ENCODE measurements around the gene TLCD3A. TPM values are rescaled to one million over a fixed set of nuclear protein-coding genes. Genes with fewer than 3 reads are reported as not detected.

The TLCD3A gene
- total RNA-seq, 1 donor from 2014 or later, result 9.4 TPM

- H3K4me3 Mint-ChIP-seq (ENCODE audit: unreplicated experiment), result peak overlapping the region; percentile 55
- H3K9me3 Mint-ChIP-seq (ENCODE audit: unreplicated experiment), result peaks cover 4% of the 10 kb centered on the region
- no peak overlapping the region for H3K27ac Mint-ChIP-seq (ENCODE audit: unreplicated experiment)
- no peak for DNase-seq
- peaks cover 10% of the 10 kb centered on the region for H3K4me1 Mint-ChIP-seq (ENCODE audit: low read depth, unreplicated experiment)
- H3K27me3 Mint-ChIP-seq (ENCODE audit: unreplicated experiment), result peaks cover 14% of the 10 kb centered on the region
- TF ChIP-seq CTCF (IDR thresholded peaks at IDR 0.05; ENCODE audit: partially characterized antibody, unreplicated experiment), result no peak
- no peaks in the 10 kb centered on the region for H3K36me3 Mint-ChIP-seq (ENCODE audit: unreplicated experiment)
These were observed 741 bp upstream of the TLCD3A start for GRCh38 chr17:731644-732066.

- DNase-seq, result peak; percentile 49
These were observed 715 bp downstream of the TLCD3A start for GRCh38 chr17:732902-733720.

GRCh38 chr17:733743-734142 lies 1.3 kb downstream of the TLCD3A start:
- Mint-ChIP-seq H3K27me3 (ENCODE audit: unreplicated experiment) (peaks cover 14% of the 10 kb centered on the region), H3K36me3 (ENCODE audit: unreplicated experiment) (no peaks in the 10 kb centered on the region), H3K27ac (ENCODE audit: unreplicated experiment) (no peak overlapping the region), H3K9me3 (ENCODE audit: unreplicated experiment) (peaks cover 2% of the 10 kb centered on the region), H3K4me3 (ENCODE audit: unreplicated experiment) (peak overlapping the region; percentile 92), H3K4me1 (ENCODE audit: low read depth, unreplicated experiment) (peaks cover 10% of the 10 kb centered on the region)
- no peak for DNase-seq
- TF ChIP-seq CTCF (IDR thresholded peaks at IDR 0.05; ENCODE audit: partially characterized antibody, unreplicated experiment), result no peak

More at GRCh38 chr17:732902-733720, 715 bp downstream of the TLCD3A start:
- Mint-ChIP-seq H3K27ac (ENCODE audit: unreplicated experiment) (peak overlapping the region; percentile 33), H3K4me3 (ENCODE audit: unreplicated experiment) (peak overlapping the region; percentile 92), H3K9me3 (ENCODE audit: unreplicated experiment) (peaks cover 2% of the 10 kb centered on the region), H3K27me3 (ENCODE audit: unreplicated experiment) (peaks cover 14% of the 10 kb centered on the region), H3K36me3 (ENCODE audit: unreplicated experiment) (no peaks in the 10 kb centered on the region), H3K4me1 (ENCODE audit: low read depth, unreplicated experiment) (peaks cover 10% of the 10 kb centered on the region)
- no peak for TF ChIP-seq CTCF (IDR thresholded peaks at IDR 0.05; ENCODE audit: partially characterized antibody, unreplicated experiment)

GRCh38 chr17:737561-738113 lies 5.2 kb downstream of the TLCD3A start:
- Mint-ChIP-seq H3K4me1 (ENCODE audit: low read depth, unreplicated experiment) (peaks cover 9% of the 10 kb centered on the region), H3K27me3 (ENCODE audit: unreplicated experiment) (peaks cover 12% of the 10 kb centered on the region), H3K4me3 (ENCODE audit: unreplicated experiment) (no peak overlapping the region), H3K9me3 (ENCODE audit: unreplicated experiment) (peaks cover 2% of the 10 kb centered on the region), H3K27ac (ENCODE audit: unreplicated experiment) (no peak overlapping the region), H3K36me3 (ENCODE audit: unreplicated experiment) (no peaks in the 10 kb centered on the region)
- no peak for DNase-seq
- no peak for TF ChIP-seq CTCF (IDR thresholded peaks at IDR 0.05; ENCODE audit: partially characterized antibody, unreplicated experiment)
